Body of pancreas (tissue), 4 donors: Measurements from ENCODE around the gene PPP5C. TPM values are rescaled to one million over a fixed set of nuclear protein-coding genes. Genes with fewer than 3 reads are reported as not detected.

Experiments used
- ATAC-seq: fragments of 150-250 bp; one replicate; pipeline ENCODE4 v1.9.1; 2016
- DNase-seq, 4 donors: peaks; one replicate each; pipeline ENCODE4 v3.0.0-alpha.2; 2019
- H3K27ac ChIP-seq, 4 donors: fragments of 200-600 bp; sonication (generic); 1 replicate in 3 of 4; 2 replicates in 1 of 4; pipeline versions ENCODE4 v1.5.1 to v1.6.1; 2016 to 2019; ENCODE audit warnings: mild to moderate bottlenecking in 1 of 4, mixed read lengths in 1 of 4, moderate library complexity in 1 of 4
- H3K27me3 ChIP-seq, 2 donors: fragments of 200-600 bp; sonication (generic); one replicate each; pipeline ENCODE4 v1.6.0; 2016; ENCODE audit warnings: mild to moderate bottlenecking in 1 of 2
- H3K36me3 ChIP-seq, 2 donors: fragments of 200-600 bp; sonication (generic); replicated peaks in 1 of 2; 2 replicates each; pipeline ENCODE4 v1.5.1; 2016; ENCODE audit warnings: low read depth in 2 of 2; ENCODE audit not compliant: insufficient read depth in 1 of 2
- H3K4me1 ChIP-seq: fragments of 200-600 bp; sonication (generic); one replicate; pipeline ENCODE4 v1.6.0; 2016
- H3K4me3 ChIP-seq, 2 donors: fragments of 200-600 bp; sonication (generic); 1 replicate in 1 of 2; 2 replicates in 1 of 2; pipeline ENCODE4 v1.5.1; 2016 to 2019
- H3K9me3 ChIP-seq, 3 donors: fragments of 200-600 bp; sonication (generic); 1 replicate in 2 of 3; 2 replicates in 1 of 3; pipeline ENCODE4 v1.5.1; 2016
- CTCF ChIP-seq, 7 experiments: fragments of 450-650 bp in 4 of 7; fragments of 200-600 bp in 3 of 7; sonication (generic) in 3 of 7; IDR thresholded peaks; one replicate each; pipeline ENCODE4 v1.5.1; 2016 to 2019; ENCODE audit warnings: antibody characterized with exemption in 7 of 7
- POLR2A ChIP-seq, 3 donors: fragments of 450-650 bp; IDR thresholded peaks; one replicate each; pipeline ENCODE4 v1.6.1; 2016; ENCODE audit warnings: antibody characterized with exemption in 3 of 3, mild to moderate bottlenecking in 2 of 3
- WGBS, 2 donors: methylation state at CpG; one replicate each; pipeline ENCODE4 v1.1.5; 2017; 5-methylcytosine and 5-hydroxymethylcytosine counted together
- intact Hi-C: fragments of 100-400 bp; cut with DNase I; formaldehyde crosslinking; loops from one replicate; pipeline ENCODE4 v1.15.1; 2023
- total RNA-seq, 2 donors: library from RNA; depleted of rRNA; stranded (reverse); fragments of >200 nt; gene quantifications; one replicate each; pipeline ENCODE4 v1.1.0, GENCODE V29; 2016

Gene PPP5C
- total RNA-seq, result 10 to 100 TPM; 31.1 to 77.5 TPM

DNA sequence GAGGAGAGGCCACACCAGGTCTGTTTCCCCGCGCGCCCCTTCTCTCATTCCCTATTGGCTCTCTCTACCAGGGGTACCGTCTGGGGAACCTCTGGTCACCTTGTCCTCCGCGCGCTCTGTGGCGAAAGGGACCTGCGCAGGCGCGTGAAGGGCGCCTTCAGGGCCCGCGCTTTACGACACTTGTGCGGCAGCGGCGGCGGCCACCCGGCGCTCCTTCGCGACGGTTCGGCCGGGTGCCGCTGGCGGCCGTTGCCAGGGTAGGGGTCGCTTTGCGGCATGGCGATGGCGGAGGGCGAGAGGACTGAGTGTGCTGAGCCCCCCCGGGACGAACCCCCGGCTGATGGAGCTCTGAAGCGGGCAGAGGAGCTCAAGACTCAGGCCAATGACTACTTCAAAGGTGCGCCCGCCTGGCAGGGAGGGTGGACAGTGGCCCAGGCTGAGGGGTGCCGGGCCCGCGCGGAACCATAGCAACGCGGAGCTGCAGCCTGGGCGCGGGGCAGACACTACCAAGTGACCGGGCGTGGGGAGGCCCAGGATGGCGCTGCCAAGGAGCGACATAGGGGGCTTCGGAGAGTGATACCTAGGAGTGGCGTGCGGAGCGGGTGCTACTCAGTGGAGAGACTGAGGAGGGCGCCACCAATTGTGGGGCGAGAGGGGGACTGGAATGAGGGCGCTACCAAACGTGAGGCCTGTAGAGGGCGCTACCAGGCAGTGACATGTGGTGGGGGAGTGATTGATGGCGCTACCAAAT is at the start of gene PPP5C:
Gene PPP5C (plus strand): TSS at position 267 of the 751 bp plus-strand sequence. CDS start 10 bp downstream, at position 277.
- peak; percentile 22 to 93 (median 63) for TF ChIP-seq CTCF (IDR thresholded peaks at IDR 0.05)
- TF ChIP-seq POLR2A (IDR thresholded peaks at IDR 0.05), result peak; percentile 61 to 84 (median 83)
- H3K36me3 ChIP-seq, result no peaks in the 10 kb centered on the region
- peak within 1 kb of the TSS; percentile 93 to 96 for H3K4me3 ChIP-seq
- no peaks in the 10 kb centered on the region for H3K27me3 ChIP-seq
- H3K9me3 ChIP-seq, result no peaks in the 10 kb centered on the region
- ATAC-seq (peak; percentile 93), DNase-seq (peak; percentile 92 to 96 (median 96))
- peak within 1 kb of the TSS; percentile 82 to 90 (median 86) for H3K27ac ChIP-seq
- intact Hi-C loops, result loop anchor here (10.0 kb wide), 1 partner anchor 62 kb away; no protein-coding TSS in a partner anchor
- WGBS, 2 donors, result 0 to 1% methylated on average over 9 to 62 of the region's 62 CpGs
- peaks cover 52% of the 10 kb centered on the region for H3K4me1 ChIP-seq

DNA sequence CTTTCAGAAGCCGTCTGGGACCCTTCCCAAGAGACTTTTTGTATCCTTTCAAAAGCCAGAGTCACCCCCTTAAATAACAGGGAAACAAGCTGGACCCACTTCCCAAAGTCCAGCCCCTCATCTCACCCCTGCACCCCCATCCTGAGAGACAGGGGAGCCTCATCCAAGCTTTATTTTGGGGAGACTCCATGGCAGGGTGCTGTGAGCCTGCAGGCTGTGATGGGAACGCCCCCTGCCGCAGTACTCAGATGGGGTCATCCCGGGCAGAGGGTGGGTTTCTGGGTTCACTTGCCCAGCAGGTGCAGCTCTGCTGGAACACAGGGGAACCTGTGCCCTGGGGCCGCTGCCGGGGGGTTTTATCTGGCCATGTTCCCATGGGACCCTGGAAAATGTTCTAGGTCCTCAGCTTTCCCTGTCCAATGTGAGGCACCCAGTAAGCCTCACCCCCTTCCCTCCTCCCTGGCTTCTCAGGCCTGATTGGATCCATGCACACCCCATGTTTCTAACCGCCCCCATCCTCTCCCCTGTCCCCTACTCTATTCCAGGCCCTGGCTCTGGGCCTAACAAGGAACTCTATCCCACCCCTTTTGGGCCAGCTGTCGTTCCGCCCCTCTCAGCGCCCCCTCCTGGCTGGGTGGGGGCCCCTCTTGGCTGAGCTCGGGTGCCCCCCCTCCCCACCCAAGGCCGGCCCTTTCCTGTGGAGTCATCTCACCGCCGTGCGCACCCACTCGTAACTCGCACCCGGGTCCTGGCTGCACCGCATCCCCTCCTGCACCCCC is 49.0 kb upstream of the PPP5C start:
- intact Hi-C loops, result no loop called here
- Histone ChIP-seq H3K27me3 (no peaks in the 10 kb centered on the region), H3K4me1 (peaks cover 47% of the 10 kb centered on the region), H3K36me3 (no peaks in the 10 kb centered on the region), H3K9me3 (no peaks in the 10 kb centered on the region), H3K27ac (peak overlapping the region; percentile 70 to 90 (median 84)), H3K4me3 (no peak overlapping the region)
- WGBS, 2 donors, result 38 to 54% methylated on average over 8 to 16 of the region's 19 CpGs
- peak; percentile 41 to 54 (median 44) for DNase-seq
- TF ChIP-seq POLR2A (IDR thresholded peaks at IDR 0.05), result peak in 1 of 3 donors; percentile 12
- TF ChIP-seq CTCF (IDR thresholded peaks at IDR 0.05), result no peak
- ATAC-seq, result peak; percentile 4

GRCh38 chr19:46298479-46299003 is 48.3 kb upstream of the PPP5C start:
- peak in 2 of 3 donors; percentile 30 to 45 for TF ChIP-seq POLR2A (IDR thresholded peaks at IDR 0.05)
- no peak for TF ChIP-seq CTCF (IDR thresholded peaks at IDR 0.05)
- intact Hi-C loops, result no loop called here
- no peak for ATAC-seq
- no peak for DNase-seq
- Histone ChIP-seq H3K27ac (peak overlapping the region; percentile 70 to 90 (median 84)), H3K27me3 (no peaks in the 10 kb centered on the region), H3K4me1 (peaks cover 52% of the 10 kb centered on the region), H3K9me3 (no peaks in the 10 kb centered on the region), H3K36me3 (no peaks in the 10 kb centered on the region), H3K4me3 (no peak overlapping the region)
- 7 to 8% methylated on average over 5 to 7 of the region's 7 CpGs for WGBS, 2 donors

- ATAC-seq, result peak; percentile 81
- intact Hi-C loops, result no loop called here
- WGBS, 2 donors, result 5 to 10% methylated on average over 2 to 11 of the region's 11 CpGs
- H3K9me3 ChIP-seq, result no peaks in the 10 kb centered on the region
- no peaks in the 10 kb centered on the region for H3K27me3 ChIP-seq
- peak; percentile 95 to 98 (median 98) for DNase-seq
- no peaks in the 10 kb centered on the region for H3K36me3 ChIP-seq
- H3K4me3 ChIP-seq, result no peak overlapping the region
- peaks cover 56% of the 10 kb centered on the region for H3K4me1 ChIP-seq
- peak overlapping the region; percentile 26 to 90 (median 84) for H3K27ac ChIP-seq
- peak in 1 of 3 donors; percentile 1 for TF ChIP-seq POLR2A (IDR thresholded peaks at IDR 0.05)
- no peak for TF ChIP-seq CTCF (IDR thresholded peaks at IDR 0.05)
Observed at GRCh38 chr19:46299004-46299509, 47.8 kb upstream of the PPP5C start.
